Gastroesophageal sphincter (tissue), 3 donors: ENCODE results near the gene RCHY1.

ENCODE experiments used
- CTCF ChIP-seq, 4 experiments: fragments of 200-600 bp in 2 of 4; fragments of 450-650 bp in 2 of 4; sonication (generic) in 1 of 4; IDR thresholded peaks; one replicate each; pipeline ENCODE4 v1.5.1; 2017 to 2019; ENCODE audit warnings: antibody characterized with exemption in 4 of 4, mild to moderate bottlenecking in 2 of 4, moderate library complexity in 2 of 4
- EP300 ChIP-seq: sonication (generic); formaldehyde crosslinking; IDR thresholded peaks from one replicate; pipeline ENCODE4 v1.6.1; 2017; ENCODE audit warnings: antibody characterized with exemption, mild to moderate bottlenecking
- POLR2A ChIP-seq, 2 donors: fragments of 450-650 bp; IDR thresholded peaks; one replicate each; pipeline ENCODE4 v1.6.1; 2017; ENCODE audit warnings: antibody characterized with exemption in 2 of 2, mild to moderate bottlenecking in 2 of 2, moderate library complexity in 1 of 2
- POLR2AphosphoS5 ChIP-seq: sonication (generic); formaldehyde crosslinking; IDR thresholded peaks from one replicate; pipeline ENCODE4 v1.6.1; 2017; ENCODE audit warnings: antibody characterized with exemption

- TF ChIP-seq POLR2A (IDR thresholded peaks at IDR 0.05) = no peak
- TF ChIP-seq CTCF (IDR thresholded peaks at IDR 0.05) = no peak
- TF ChIP-seq POLR2AphosphoS5 = no peak
- TF ChIP-seq EP300 = no peak
These were observed 31.3 kb upstream of the RCHY1 start for GRCh38 chr4:75545526-75545925.
